ENCODE measurements around the gene LRRC47.

Gene LRRC47

GRCh38 chr1:3785456-3786157 is 10.7 kb downstream of the LRRC47 start:
- DNase-seq (ENCODE audit: low read depth), result no peak

GRCh38 chr1:3785045-3785444 is 11.3 kb downstream of the LRRC47 start:
- no peak for DNase-seq (ENCODE audit: low read depth)

GRCh38 chr1:3783651-3784474 is 12.4 kb downstream of the LRRC47 start:
- no peak for DNase-seq (ENCODE audit: low read depth)

- DNase-seq (ENCODE audit: low read depth), result no peak
Observed at GRCh38 chr1:3780901-3781300, 15.4 kb downstream of the LRRC47 start.

- DNase-seq (ENCODE audit: low read depth), result no peak
Observed at GRCh38 chr1:3779912-3780416, 16.3 kb downstream of the LRRC47 start.

- DNase-seq (ENCODE audit: low read depth), result no peak
Observed at GRCh38 chr1:3779265-3779911, 16.9 kb downstream of the LRRC47 start.

- no peak for DNase-seq (ENCODE audit: low read depth)
Observed at GRCh38 chr1:3778590-3779264, 17.6 kb downstream of the LRRC47 start.

- DNase-seq (ENCODE audit: low read depth), result no peak
Observed at GRCh38 chr1:3777647-3778589, 18.4 kb downstream of the LRRC47 start.

GRCh38 chr1:3777078-3777547 is 19.2 kb downstream of the LRRC47 start:
- no peak for DNase-seq (ENCODE audit: low read depth)

GRCh38 chr1:3776231-3776961 is 19.9 kb downstream of the LRRC47 start:
- DNase-seq (ENCODE audit: low read depth), result no peak

- no peak for DNase-seq (ENCODE audit: low read depth)
Observed at GRCh38 chr1:3775490-3776230, 20.6 kb downstream of the LRRC47 start.

GRCh38 chr1:3774946-3775489 is 21.3 kb downstream of the LRRC47 start:
- DNase-seq (ENCODE audit: low read depth), result no peak

GRCh38 chr1:3774276-3774945 is 21.9 kb downstream of the LRRC47 start:
- no peak for DNase-seq (ENCODE audit: low read depth)

- DNase-seq (ENCODE audit: low read depth), result no peak
Observed at GRCh38 chr1:3773572-3774275, 22.6 kb downstream of the LRRC47 start.

- DNase-seq (ENCODE audit: low read depth), result no peak
Observed at GRCh38 chr1:3772715-3773571, 23.4 kb downstream of the LRRC47 start, which contains the start of gene SMIM1. Gene SMIM1, plus strand, starts transcription at chr1:3772749. Its CDS starts 2,625 bp downstream, at chr1:3775374.

- DNase-seq (ENCODE audit: low read depth), result no peak
Observed at GRCh38 chr1:3772027-3772714, 24.1 kb downstream of the LRRC47 start.

Measured in HS-5 (cell line).